ENCODE measurements around the gene SAPCD2. TPM values are rescaled to one million over a fixed set of nuclear protein-coding genes. Genes with fewer than 3 reads are reported as not detected.

The SAPCD2 gene
- total and polyA plus RNA-seq, 4 donors, result 1.3 to 2.1 (median 1.6) TPM

DNA sequence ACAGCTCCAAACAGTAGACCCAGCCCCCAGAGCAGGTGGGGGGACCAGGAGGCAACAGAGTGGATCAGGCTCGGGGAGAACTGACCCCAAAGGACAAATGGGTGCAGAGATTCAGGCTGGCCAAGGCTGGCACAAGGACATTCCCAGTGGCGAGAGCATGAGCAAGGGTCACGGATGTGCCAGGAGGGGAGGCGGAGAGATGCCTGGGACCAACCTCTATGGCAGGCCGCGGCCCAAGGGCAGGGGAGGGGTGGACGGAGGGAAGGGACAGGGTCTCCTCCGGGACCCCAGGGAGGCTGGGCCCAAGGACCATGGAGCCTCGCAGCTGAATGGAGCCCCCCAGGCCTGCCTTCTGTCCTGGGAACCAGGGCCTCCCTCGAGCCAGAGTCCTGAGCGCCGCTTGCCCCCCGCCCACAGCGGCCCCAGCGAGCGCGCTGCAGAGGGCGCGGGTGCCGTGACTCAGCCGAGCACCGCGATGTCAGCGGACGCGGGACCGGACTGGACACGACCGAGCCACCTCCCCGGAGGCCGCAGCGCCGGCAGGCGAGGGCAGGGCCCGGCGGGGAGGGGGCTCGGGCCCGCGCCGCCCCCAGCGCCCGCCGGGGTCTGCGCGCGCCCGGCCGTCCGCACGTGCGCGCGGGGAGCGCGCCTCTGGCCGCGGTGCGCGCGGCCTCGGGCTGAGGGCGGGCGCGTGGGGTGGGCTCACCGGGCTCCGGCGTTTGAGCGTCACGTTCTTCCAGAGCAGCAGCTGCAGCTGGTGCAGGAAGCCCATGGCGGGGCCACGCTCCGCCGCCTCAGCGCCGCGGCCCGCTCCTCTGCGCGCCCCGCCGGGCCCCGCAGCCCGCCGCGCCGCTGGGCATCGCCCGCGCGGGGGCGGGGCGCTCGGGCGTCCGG, 42.7 kb downstream of the SAPCD2 start, which contains the start of gene ABCA2:
Gene ABCA2, minus strand, starts transcription at position 869 of the 894 bp plus-strand sequence. Its CDS starts 97 bp downstream, at position 772.
- no peak for TF ChIP-seq CTCF (IDR thresholded peaks at IDR 0.05; ENCODE audit: control extremely low read depth, extremely low read depth)
- H3K4me3 ChIP-seq, result peak within 1 kb of the TSS; percentile 36
- peaks cover 0 to 15% (median 13%) of the 10 kb centered on the region in 5 donors for H3K4me1 ChIP-seq (ENCODE audit: control insufficient read depth in 5 of 5, insufficient read depth in 5 of 5, low read length in 5 of 5)
- H3K9me3 ChIP-seq (ENCODE audit: control insufficient read depth in 4 of 4, insufficient read depth in 3 of 4, low read length in 3 of 4), result no peaks in the 10 kb centered on the region
- H3K9ac ChIP-seq (ENCODE audit: insufficient read depth in 1 of 2, low read length in 2 of 2), result peak within 1 kb of the TSS in 1 of 2 donors; percentile 28
- DNase-seq (no peak), ATAC-seq (ENCODE audit: insufficient read depth, low FRiP score) (no peak)
- no peak within 1 kb of the TSS for H3K27ac ChIP-seq (ENCODE audit: low read depth in 1 of 2, low read length in 1 of 2)
- WGBS, 2 donors, result 4 to 10% methylated on average over 45 to 95 of the region's 95 CpGs
- H3K36me3 ChIP-seq (ENCODE audit: control insufficient read depth in 4 of 4, insufficient read depth in 4 of 4, low read length in 4 of 4), result no peaks in the 10 kb centered on the region
- peaks cover 0 to 3% (median 0%) of the 10 kb centered on the region in 3 donors for H3K27me3 ChIP-seq (ENCODE audit: control insufficient read depth in 3 of 3, insufficient read depth in 3 of 3, low read length in 2 of 3)

- no peak for TF ChIP-seq CTCF (IDR thresholded peaks at IDR 0.05; ENCODE audit: control extremely low read depth, extremely low read depth)
- ATAC-seq (ENCODE audit: insufficient read depth, low FRiP score) (no peak), DNase-seq (no peak)
- Histone ChIP-seq H3K27me3 (ENCODE audit: control insufficient read depth in 3 of 3, insufficient read depth in 3 of 3, low read length in 2 of 3) (peaks cover 0 to 3% (median 0%) of the 10 kb centered on the region in 3 donors), H3K9ac (ENCODE audit: insufficient read depth in 1 of 2, low read length in 2 of 2) (no peak overlapping the region), H3K4me3 (no peak overlapping the region), H3K9me3 (ENCODE audit: control insufficient read depth in 4 of 4, insufficient read depth in 3 of 4, low read length in 3 of 4) (no peaks in the 10 kb centered on the region), H3K4me1 (ENCODE audit: control insufficient read depth in 5 of 5, insufficient read depth in 5 of 5, low read length in 5 of 5) (peaks cover 0 to 15% (median 13%) of the 10 kb centered on the region in 5 donors), H3K36me3 (ENCODE audit: control insufficient read depth in 4 of 4, insufficient read depth in 4 of 4, low read length in 4 of 4) (no peaks in the 10 kb centered on the region), H3K27ac (ENCODE audit: low read depth in 1 of 2, low read length in 1 of 2) (no peak overlapping the region)
- 78 to 81% methylated on average over 4 of the region's 4 CpGs for WGBS, 2 donors
Observed at GRCh38 chr9:137026828-137027227, 43.5 kb downstream of the SAPCD2 start.

DNA sequence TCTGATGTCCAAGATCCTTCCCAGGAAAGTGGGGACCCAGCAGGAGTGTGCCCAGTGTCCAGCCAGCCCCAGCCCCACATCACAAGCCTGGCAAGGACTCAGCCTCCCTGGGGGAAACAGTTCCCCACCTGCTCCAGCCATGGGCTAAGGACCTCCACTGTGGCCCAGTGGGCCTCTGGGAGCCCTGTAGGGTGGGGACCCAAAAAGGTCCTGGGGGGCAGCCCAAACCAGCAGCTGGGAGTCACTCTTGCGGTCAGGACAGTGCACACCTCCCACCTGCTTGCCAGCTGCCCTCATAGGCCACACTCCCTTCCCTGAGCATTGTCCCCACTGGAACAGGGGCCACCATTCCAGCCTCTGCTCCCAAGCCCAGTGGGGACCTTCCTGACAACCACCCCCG, 44.0 kb downstream of the SAPCD2 start:
- Histone ChIP-seq H3K4me3 (no peak overlapping the region), H3K9me3 (ENCODE audit: control insufficient read depth in 4 of 4, insufficient read depth in 3 of 4, low read length in 3 of 4) (no peaks in the 10 kb centered on the region), H3K27me3 (ENCODE audit: control insufficient read depth in 3 of 3, insufficient read depth in 3 of 3, low read length in 2 of 3) (peaks cover 0 to 3% (median 0%) of the 10 kb centered on the region in 3 donors), H3K9ac (ENCODE audit: insufficient read depth in 1 of 2, low read length in 2 of 2) (no peak overlapping the region), H3K4me1 (ENCODE audit: control insufficient read depth in 5 of 5, insufficient read depth in 5 of 5, low read length in 5 of 5) (peaks cover 0 to 15% (median 13%) of the 10 kb centered on the region in 5 donors), H3K36me3 (ENCODE audit: control insufficient read depth in 4 of 4, insufficient read depth in 4 of 4, low read length in 4 of 4) (no peaks in the 10 kb centered on the region), H3K27ac (ENCODE audit: low read depth in 1 of 2, low read length in 1 of 2) (no peak overlapping the region)
- TF ChIP-seq CTCF (IDR thresholded peaks at IDR 0.05; ENCODE audit: control extremely low read depth, extremely low read depth), result no peak
- 82 to 83% methylated on average over 2 of the region's 2 CpGs for WGBS, 2 donors
- DNase-seq (no peak), ATAC-seq (ENCODE audit: insufficient read depth, low FRiP score) (no peak)

Measured in lung (tissue), 12 donors.